HepG2 (cell line): ENCODE data around the gene ATP6V0D1. TPM values are rescaled to one million over a fixed set of nuclear protein-coding genes. Genes with fewer than 3 reads are reported as not detected.
A peak's percentile ranks its signal among the peaks of the same experiment; 100 is the strongest.

ENCODE experiments used
- CEBPG ChIP-seq: IDR thresholded peaks from 2 replicates; pipeline ENCODE4 v1.6.1; 2016
- CREM ChIP-seq, 2 experiments: sonication (generic) in 1 of 2; formaldehyde crosslinking in 1 of 2; IDR thresholded peaks; 2 replicates each; pipeline versions ENCODE4 v1.4.0 to v1.6.1; 2016 to 2020; ENCODE audit warnings: antibody characterized with exemption in 1 of 2, mild to moderate bottlenecking in 1 of 2, missing genetic modification reagents in 1 of 2
- FOXC1 ChIP-seq: sonication (generic); formaldehyde crosslinking; IDR thresholded peaks from 2 replicates; pipeline ENCODE4 v1.8.0; 2022; ENCODE audit warnings: mild to moderate bottlenecking, missing genetic modification reagents, borderline replicate concordance
- FOXK2 ChIP-seq: fragments of 450-650 bp; IDR thresholded peaks from 2 replicates; pipeline ENCODE4 v1.6.1; 2016
- HMG20A ChIP-seq: IDR thresholded peaks from 2 replicates; pipeline ENCODE4 v1.6.1; 2016; ENCODE audit warnings: borderline replicate concordance
- ZFX ChIP-seq: sonication (generic); formaldehyde crosslinking; IDR thresholded peaks from 2 replicates; pipeline ENCODE4 v1.4.0; 2020; ENCODE audit warnings: mild to moderate bottlenecking, low read depth, missing genetic modification reagents, moderate library complexity
- ZFYVE20 ChIP-seq: sonication (generic); formaldehyde crosslinking; IDR thresholded peaks from 2 replicates; pipeline ENCODE4 v1.8.0; 2023; ENCODE audit warnings: low read depth, mild to moderate bottlenecking, moderate library complexity, missing genetic modification reagents, borderline replicate concordance
- ZNF317 ChIP-seq: sonication (generic); formaldehyde crosslinking; IDR thresholded peaks from 2 replicates; pipeline ENCODE4 v1.5.0; 2020; ENCODE audit warnings: mild to moderate bottlenecking, missing genetic modification reagents
- ZNF350 ChIP-seq: sonication (generic); formaldehyde crosslinking; IDR thresholded peaks from 2 replicates; pipeline ENCODE4 v1.4.0; 2020; ENCODE audit warnings: mild to moderate bottlenecking, low read depth, missing genetic modification reagents, borderline replicate concordance
- ZNF44 ChIP-seq: sonication (generic); formaldehyde crosslinking; IDR thresholded peaks from 2 replicates; pipeline ENCODE4 v1.5.1; 2020; ENCODE audit warnings: mild to moderate bottlenecking, missing genetic modification reagents
- ZNF644 ChIP-seq: IDR thresholded peaks from 2 replicates; pipeline ENCODE4 v1.6.1; 2016; ENCODE audit warnings: low read depth
- ZNF788 ChIP-seq: sonication (generic); formaldehyde crosslinking; IDR thresholded peaks from 2 replicates; pipeline ENCODE4 v1.5.0; 2020; ENCODE audit warnings: mild to moderate bottlenecking, missing genetic modification reagents, borderline replicate concordance
- ZNF879 ChIP-seq: sonication (generic); formaldehyde crosslinking; IDR thresholded peaks from 2 replicates; pipeline ENCODE4 v1.8.1; 2023; ENCODE audit warnings: missing genetic modification reagents
- polyA plus RNA-seq, 8 experiments: library from polyadenylated mRNA; depleted of rRNA in 3 of 8; stranded (reverse) in 7 of 8; unstranded in 1 of 8; fragments of >200 nt; fragmentation: Illumina TruSeq in 4 of 8; extraction: Trizol in 4 of 8; gene quantifications; 2 replicates each; pipeline versions ENCODE4 v1.2.1 to v1.2.3, GENCODE V29; 2011 to 2016; ENCODE audit warnings: low read depth in 4 of 8, missing spikeins in 1 of 8, mixed read lengths in 1 of 8; ENCODE audit not compliant: insufficient read depth in 1 of 8
- total RNA-seq, 5 experiments: library from RNA; depleted of rRNA; stranded (reverse); fragments of >200 nt; fragmentation: Illumina TruSeq; extraction: Trizol; gene quantifications; 2 replicates each; pipeline ENCODE4 v1.2.3, GENCODE V29; 2016; ENCODE audit warnings: low read depth in 1 of 5
- TF ChIP-seq, protein P1 (sequence below): sonication (generic); formaldehyde crosslinking; IDR thresholded peaks from 2 replicates; pipeline ENCODE4 v1.4.0; 2020; ENCODE audit warnings: missing genetic modification reagents
- TF ChIP-seq, protein P2 (sequence below): sonication (generic); formaldehyde crosslinking; IDR thresholded peaks from 2 replicates; pipeline ENCODE4 v1.8.1; 2023; ENCODE audit warnings: mild to moderate bottlenecking, moderate library complexity, missing genetic modification reagents
- TF ChIP-seq, protein P3 (sequence below): sonication (generic); formaldehyde crosslinking; IDR thresholded peaks from 2 replicates; pipeline ENCODE4 v1.4.0; 2020; ENCODE audit warnings: missing genetic modification reagents, borderline replicate concordance
- TF ChIP-seq, protein P4 (sequence below): IDR thresholded peaks from 2 replicates; pipeline ENCODE4 v1.6.1; 2018; ENCODE audit warnings: missing genetic modification reagents
- TF ChIP-seq, protein P5 (sequence below): sonication (generic); formaldehyde crosslinking; IDR thresholded peaks from 2 replicates; pipeline ENCODE4 v1.4.0; 2020; ENCODE audit warnings: missing genetic modification reagents, borderline replicate concordance

Gene ATP6V0D1
- total and polyA plus RNA-seq, 2 of the 13 experiments (the other 11 are each of a cell fraction or from before 2014, with no cell fraction given) = 51.1 to 61.3 TPM

DNA sequence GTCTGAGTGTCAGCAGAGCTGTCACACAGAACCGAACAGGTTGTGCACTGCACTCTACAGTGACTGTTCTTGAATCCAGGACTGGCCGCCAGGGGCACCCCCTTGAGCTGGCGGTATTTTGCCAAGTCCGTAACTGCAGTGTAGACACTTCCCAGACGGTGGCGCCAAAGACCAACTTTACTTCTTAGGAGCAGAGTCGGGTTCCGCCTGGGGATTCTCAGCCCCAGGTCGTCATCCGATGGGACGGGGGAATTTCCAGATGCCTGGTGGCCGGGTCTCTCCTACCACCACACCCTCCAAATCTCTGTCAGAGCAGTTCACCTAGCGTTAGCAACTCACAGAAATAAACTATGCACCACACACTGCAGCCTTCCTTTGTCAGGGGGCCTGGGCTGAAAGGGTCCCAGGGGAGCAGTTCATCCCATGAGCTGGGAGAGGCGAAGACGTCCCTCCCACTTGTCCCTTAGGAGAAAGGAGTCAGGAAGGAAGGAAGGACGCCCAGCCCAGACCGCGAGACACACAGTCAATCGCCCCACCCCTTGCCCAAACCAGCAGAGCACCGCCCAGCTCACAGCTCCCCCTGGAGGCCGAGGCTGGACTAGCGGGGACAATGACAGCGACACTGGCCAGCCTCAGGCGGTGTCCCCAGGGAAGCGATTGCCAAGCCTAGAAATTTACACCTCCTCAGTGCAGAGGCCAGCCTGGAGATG lies 40.3 kb upstream of the ATP6V0D1 start (continued):
- TF ChIP-seq, protein P1, sequence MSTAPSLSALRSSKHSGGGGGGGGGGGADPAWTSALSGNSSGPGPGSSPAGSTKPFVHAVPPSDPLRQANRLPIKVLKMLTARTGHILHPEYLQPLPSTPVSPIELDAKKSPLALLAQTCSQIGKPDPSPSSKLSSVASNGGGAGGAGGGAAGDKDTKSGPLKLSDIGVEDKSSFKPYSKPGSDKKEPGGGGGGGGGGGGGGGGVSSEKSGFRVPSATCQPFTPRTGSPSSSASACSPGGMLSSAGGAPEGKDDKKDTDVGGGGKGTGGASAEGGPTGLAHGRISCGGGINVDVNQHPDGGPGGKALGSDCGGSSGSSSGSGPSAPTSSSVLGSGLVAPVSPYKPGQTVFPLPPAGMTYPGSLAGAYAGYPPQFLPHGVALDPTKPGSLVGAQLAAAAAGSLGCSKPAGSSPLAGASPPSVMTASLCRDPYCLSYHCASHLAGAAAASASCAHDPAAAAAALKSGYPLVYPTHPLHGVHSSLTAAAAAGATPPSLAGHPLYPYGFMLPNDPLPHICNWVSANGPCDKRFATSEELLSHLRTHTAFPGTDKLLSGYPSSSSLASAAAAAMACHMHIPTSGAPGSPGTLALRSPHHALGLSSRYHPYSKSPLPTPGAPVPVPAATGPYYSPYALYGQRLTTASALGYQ (CRISPR knock-in tag) = no peak; the same call in 1 of the 2 replicates
- TF ChIP-seq, protein P2, sequence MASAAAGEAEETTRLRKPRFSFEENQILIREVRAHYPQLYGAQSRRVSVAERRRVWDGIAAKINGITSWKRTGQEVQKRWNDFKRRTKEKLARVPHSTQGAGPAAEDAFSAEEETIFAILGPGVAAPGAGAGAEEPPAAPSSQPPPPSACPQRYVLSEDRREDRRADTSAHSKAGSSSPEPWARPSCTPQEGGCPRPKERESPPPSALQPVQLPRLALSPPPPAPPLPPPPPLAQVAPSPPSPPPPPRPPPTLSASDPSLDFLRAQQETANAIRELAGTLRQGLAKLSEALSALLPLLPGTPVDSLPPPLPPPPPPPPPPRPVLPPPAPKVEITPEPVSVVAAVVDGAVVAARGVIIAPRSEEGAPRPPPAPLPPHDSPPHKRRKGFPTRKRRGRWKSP (CRISPR knock-in tag) = peak; percentile 88; the same call in 1 of the 2 replicates
- no peak for TF ChIP-seq ZNF644 (CRISPR knock-in tag)
- TF ChIP-seq, protein P3, sequence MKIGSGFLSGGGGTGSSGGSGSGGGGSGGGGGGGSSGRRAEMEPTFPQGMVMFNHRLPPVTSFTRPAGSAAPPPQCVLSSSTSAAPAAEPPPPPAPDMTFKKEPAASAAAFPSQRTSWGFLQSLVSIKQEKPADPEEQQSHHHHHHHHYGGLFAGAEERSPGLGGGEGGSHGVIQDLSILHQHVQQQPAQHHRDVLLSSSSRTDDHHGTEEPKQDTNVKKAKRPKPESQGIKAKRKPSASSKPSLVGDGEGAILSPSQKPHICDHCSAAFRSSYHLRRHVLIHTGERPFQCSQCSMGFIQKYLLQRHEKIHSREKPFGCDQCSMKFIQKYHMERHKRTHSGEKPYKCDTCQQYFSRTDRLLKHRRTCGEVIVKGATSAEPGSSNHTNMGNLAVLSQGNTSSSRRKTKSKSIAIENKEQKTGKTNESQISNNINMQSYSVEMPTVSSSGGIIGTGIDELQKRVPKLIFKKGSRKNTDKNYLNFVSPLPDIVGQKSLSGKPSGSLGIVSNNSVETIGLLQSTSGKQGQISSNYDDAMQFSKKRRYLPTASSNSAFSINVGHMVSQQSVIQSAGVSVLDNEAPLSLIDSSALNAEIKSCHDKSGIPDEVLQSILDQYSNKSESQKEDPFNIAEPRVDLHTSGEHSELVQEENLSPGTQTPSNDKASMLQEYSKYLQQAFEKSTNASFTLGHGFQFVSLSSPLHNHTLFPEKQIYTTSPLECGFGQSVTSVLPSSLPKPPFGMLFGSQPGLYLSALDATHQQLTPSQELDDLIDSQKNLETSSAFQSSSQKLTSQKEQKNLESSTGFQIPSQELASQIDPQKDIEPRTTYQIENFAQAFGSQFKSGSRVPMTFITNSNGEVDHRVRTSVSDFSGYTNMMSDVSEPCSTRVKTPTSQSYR (CRISPR knock-in tag) = no peak
- TF ChIP-seq CEBPG (CRISPR knock-in tag) = no peak; the same call in 1 of the 2 replicates
- TF ChIP-seq, protein P4, sequence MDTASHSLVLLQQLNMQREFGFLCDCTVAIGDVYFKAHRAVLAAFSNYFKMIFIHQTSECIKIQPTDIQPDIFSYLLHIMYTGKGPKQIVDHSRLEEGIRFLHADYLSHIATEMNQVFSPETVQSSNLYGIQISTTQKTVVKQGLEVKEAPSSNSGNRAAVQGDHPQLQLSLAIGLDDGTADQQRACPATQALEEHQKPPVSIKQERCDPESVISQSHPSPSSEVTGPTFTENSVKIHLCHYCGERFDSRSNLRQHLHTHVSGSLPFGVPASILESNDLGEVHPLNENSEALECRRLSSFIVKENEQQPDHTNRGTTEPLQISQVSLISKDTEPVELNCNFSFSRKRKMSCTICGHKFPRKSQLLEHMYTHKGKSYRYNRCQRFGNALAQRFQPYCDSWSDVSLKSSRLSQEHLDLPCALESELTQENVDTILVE = peak; percentile 53; the same call in 1 of the 2 replicates
- TF ChIP-seq ZNF317 = no peak
- TF ChIP-seq, protein P5, sequence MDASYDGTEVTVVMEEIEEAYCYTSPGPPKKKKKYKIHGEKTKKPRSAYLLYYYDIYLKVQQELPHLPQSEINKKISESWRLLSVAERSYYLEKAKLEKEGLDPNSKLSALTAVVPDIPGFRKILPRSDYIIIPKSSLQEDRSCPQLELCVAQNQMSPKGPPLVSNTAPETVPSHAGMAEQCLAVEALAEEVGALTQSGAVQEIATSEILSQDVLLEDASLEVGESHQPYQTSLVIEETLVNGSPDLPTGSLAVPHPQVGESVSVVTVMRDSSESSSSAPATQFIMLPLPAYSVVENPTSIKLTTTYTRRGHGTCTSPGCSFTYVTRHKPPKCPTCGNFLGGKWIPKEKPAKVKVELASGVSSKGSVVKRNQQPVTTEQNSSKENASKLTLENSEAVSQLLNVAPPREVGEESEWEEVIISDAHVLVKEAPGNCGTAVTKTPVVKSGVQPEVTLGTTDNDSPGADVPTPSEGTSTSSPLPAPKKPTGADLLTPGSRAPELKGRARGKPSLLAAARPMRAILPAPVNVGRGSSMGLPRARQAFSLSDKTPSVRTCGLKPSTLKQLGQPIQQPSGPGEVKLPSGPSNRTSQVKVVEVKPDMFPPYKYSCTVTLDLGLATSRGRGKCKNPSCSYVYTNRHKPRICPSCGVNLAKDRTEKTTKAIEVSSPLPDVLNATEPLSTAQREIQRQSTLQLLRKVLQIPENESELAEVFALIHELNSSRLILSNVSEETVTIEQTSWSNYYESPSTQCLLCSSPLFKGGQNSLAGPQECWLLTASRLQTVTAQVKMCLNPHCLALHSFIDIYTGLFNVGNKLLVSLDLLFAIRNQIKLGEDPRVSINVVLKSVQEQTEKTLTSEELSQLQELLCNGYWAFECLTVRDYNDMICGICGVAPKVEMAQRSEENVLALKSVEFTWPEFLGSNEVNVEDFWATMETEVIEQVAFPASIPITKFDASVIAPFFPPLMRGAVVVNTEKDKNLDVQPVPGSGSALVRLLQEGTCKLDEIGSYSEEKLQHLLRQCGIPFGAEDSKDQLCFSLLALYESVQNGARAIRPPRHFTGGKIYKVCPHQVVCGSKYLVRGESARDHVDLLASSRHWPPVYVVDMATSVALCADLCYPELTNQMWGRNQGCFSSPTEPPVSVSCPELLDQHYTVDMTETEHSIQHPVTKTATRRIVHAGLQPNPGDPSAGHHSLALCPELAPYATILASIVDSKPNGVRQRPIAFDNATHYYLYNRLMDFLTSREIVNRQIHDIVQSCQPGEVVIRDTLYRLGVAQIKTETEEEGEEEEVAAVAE = 0 out of 2 replicates have a peak, but pooled peaks have one; percentile 45
- peak; percentile 57 for TF ChIP-seq ZFX (CRISPR knock-in tag)
- TF ChIP-seq ZNF350 (CRISPR knock-in tag) = peak; percentile 81
- TF ChIP-seq HMG20A = no peak
- TF ChIP-seq ZNF788 (CRISPR knock-in tag) = no peak; the same call in 1 of the 2 replicates
- peak; percentile 83 for TF ChIP-seq FOXC1 (CRISPR knock-in tag)
- TF ChIP-seq FOXK2 = no peak
- TF ChIP-seq ZNF44 = no peak
- no peak for TF ChIP-seq ZNF879
- peak; percentile 28; the same call in 1 of the 2 replicates for TF ChIP-seq CREM (IDR thresholded peaks at IDR 0.05)
- no peak for TF ChIP-seq CREM (CRISPR knock-in tag; IDR thresholded peaks at IDR 0.05)
- no peak for TF ChIP-seq ZFYVE20 (CRISPR knock-in tag)
